HG03139 (cell line): ENCODE data around the gene PTTG1.

Experiments
- ATAC-seq: cut with Tn5 transposase; IDR thresholded peaks from one replicate; pipeline ENCODE4 v1.9.1; 2021; ENCODE audit not compliant: unreplicated experiment

PTTG1 gene

GRCh38 chr5:160470437-160471361, 49.0 kb downstream of the PTTG1 start:
- no peak for ATAC-seq

GRCh38 chr5:160471761-160472160, 50.1 kb downstream of the PTTG1 start:
- ATAC-seq: no peak

GRCh38 chr5:160472482-160472881, 50.8 kb downstream of the PTTG1 start:
- no peak for ATAC-seq

- no peak for ATAC-seq
Observed at GRCh38 chr5:160473681-160474080, 52.0 kb downstream of the PTTG1 start.

GRCh38 chr5:160474084-160474483, 52.4 kb downstream of the PTTG1 start:
- no peak for ATAC-seq

- no peak for ATAC-seq
Observed at GRCh38 chr5:160475864-160476438, 54.3 kb downstream of the PTTG1 start.

- no peak for ATAC-seq
Observed at GRCh38 chr5:160477266-160477970, 55.8 kb downstream of the PTTG1 start.

GRCh38 chr5:160478163-160478562, 56.5 kb downstream of the PTTG1 start:
- ATAC-seq: no peak
